KMS-11 (cell line): Measurements from ENCODE around the gene PHEX.

ENCODE experiments used
- H2AFZ ChIP-seq: fragments of 200-600 bp; sonication (generic); 2 replicates; pipeline ENCODE4 v1.6.1; 2016; ENCODE audit warnings: antibody characterized with exemption, mixed run types, low read depth
- H3K27ac ChIP-seq: fragments of 200-600 bp; sonication (generic); 2 replicates; pipeline ENCODE4 v1.6.1; 2016; ENCODE audit warnings: mild to moderate bottlenecking, mixed run types
- H3K27me3 ChIP-seq: fragments of 200-600 bp; sonication (generic); 2 replicates; pipeline ENCODE4 v1.6.1; 2017; ENCODE audit warnings: mild to moderate bottlenecking, low read depth, mixed run types, moderate library complexity; ENCODE audit not compliant: insufficient read depth
- H3K36me3 ChIP-seq: fragments of 200-600 bp; sonication (generic); 2 replicates; pipeline ENCODE4 v1.6.1; 2017; ENCODE audit warnings: mild to moderate bottlenecking, mixed run types; ENCODE audit not compliant: insufficient read depth
- H3K4me1 ChIP-seq: fragments of 200-600 bp; sonication (generic); 2 replicates; pipeline ENCODE4 v1.6.1; 2016; ENCODE audit warnings: mild to moderate bottlenecking, low read depth, mixed run types; ENCODE audit not compliant: poor library complexity, severe bottlenecking
- H3K4me2 ChIP-seq: fragments of 200-600 bp; sonication (generic); 2 replicates; pipeline ENCODE4 v1.7.0; 2016; ENCODE audit warnings: mild to moderate bottlenecking, mixed run types
- H3K4me3 ChIP-seq: fragments of 200-600 bp; sonication (generic); IDR thresholded peaks from 2 replicates; pipeline ENCODE4 v1.6.1; 2017; ENCODE audit warnings: low read depth, low read length, mixed read lengths; ENCODE audit not compliant: insufficient read depth
- H3K79me2 ChIP-seq: fragments of 200-600 bp; sonication (generic); 2 replicates; pipeline ENCODE4 v1.6.1; 2016; ENCODE audit warnings: low read depth, mixed run types; ENCODE audit not compliant: insufficient read depth
- H3K9ac ChIP-seq: fragments of 200-600 bp; sonication (generic); 2 replicates; pipeline ENCODE4 v1.6.1; 2016; ENCODE audit warnings: mild to moderate bottlenecking, mixed run types
- H4K20me1 ChIP-seq: fragments of 200-600 bp; sonication (generic); 2 replicates; pipeline ENCODE4 v1.6.1; 2016; ENCODE audit warnings: mild to moderate bottlenecking, mixed run types; ENCODE audit not compliant: insufficient read depth
- TF ChIP-seq, protein P1 (sequence below): fragments of 200-600 bp; sonication (generic); conservative IDR thresholded peaks from 2 replicates; pipeline ENCODE4 v1.6.1; 2017; ENCODE audit warnings: low read depth, mild to moderate bottlenecking, antibody characterized with exemption, low read length, moderate library complexity, mixed read lengths

PHEX gene

DNA sequence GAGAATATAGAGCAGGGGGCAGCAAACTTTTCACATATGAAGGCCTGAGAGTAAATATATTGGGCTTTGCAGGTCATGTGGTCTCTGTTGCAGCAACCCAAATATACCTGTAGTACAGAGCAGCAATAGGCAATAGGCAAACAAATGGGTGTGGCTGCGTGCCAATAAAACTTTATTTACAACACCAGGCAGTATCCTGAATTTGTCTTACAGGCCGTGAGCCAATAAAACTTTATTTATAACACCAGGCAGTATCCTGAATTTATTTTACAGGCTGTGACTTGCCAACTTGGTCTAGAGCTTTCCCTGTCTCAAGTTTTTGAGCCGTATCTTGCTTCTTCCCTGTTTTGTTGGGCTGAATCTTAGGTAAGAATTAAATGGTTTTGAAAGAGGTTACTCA, 118.2 kb downstream of the PHEX start:
- H3K79me2 ChIP-seq, result no peaks in the 10 kb centered on the region
- H2AFZ ChIP-seq, result no peak overlapping the region
- H3K4me2 ChIP-seq, result no peak overlapping the region
- H3K4me1 ChIP-seq, result no peaks in the 10 kb centered on the region
- H3K27ac ChIP-seq, result no peak overlapping the region
- no peaks in the 10 kb centered on the region for H3K27me3 ChIP-seq
- H3K4me3 ChIP-seq, result no peak overlapping the region
- no peak overlapping the region for H3K9ac ChIP-seq
- TF ChIP-seq, protein P1, sequence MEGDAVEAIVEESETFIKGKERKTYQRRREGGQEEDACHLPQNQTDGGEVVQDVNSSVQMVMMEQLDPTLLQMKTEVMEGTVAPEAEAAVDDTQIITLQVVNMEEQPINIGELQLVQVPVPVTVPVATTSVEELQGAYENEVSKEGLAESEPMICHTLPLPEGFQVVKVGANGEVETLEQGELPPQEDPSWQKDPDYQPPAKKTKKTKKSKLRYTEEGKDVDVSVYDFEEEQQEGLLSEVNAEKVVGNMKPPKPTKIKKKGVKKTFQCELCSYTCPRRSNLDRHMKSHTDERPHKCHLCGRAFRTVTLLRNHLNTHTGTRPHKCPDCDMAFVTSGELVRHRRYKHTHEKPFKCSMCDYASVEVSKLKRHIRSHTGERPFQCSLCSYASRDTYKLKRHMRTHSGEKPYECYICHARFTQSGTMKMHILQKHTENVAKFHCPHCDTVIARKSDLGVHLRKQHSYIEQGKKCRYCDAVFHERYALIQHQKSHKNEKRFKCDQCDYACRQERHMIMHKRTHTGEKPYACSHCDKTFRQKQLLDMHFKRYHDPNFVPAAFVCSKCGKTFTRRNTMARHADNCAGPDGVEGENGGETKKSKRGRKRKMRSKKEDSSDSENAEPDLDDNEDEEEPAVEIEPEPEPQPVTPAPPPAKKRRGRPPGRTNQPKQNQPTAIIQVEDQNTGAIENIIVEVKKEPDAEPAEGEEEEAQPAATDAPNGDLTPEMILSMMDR, result no peak
- no peaks in the 10 kb centered on the region for H4K20me1 ChIP-seq
- no peaks in the 10 kb centered on the region for H3K36me3 ChIP-seq

DNA sequence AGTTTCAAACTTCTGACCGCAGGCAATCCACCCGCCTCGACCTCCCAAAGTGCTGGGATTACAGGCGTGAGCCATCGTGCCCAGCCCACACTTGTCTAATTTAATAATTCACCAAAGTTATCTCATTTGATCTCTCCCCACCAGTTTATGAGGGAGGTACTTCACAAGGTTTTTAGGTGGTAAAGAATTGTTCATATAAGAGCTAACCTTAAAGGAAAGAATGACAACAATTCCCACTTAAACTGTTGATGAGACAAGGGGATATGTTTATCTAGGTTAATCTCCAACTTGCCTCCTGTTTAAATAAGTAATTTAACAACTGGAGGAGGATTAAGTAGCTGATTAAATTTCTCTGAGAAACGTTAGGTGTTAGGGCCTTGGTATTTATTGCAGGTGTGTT, 123.0 kb downstream of the PHEX start:
- H3K27ac ChIP-seq, result no peak overlapping the region
- no peak overlapping the region for H3K4me2 ChIP-seq
- no peak overlapping the region for H3K4me3 ChIP-seq
- H2AFZ ChIP-seq, result no peak overlapping the region
- H4K20me1 ChIP-seq, result no peaks in the 10 kb centered on the region
- no peaks in the 10 kb centered on the region for H3K4me1 ChIP-seq
- no peaks in the 10 kb centered on the region for H3K79me2 ChIP-seq
- no peaks in the 10 kb centered on the region for H3K36me3 ChIP-seq
- no peaks in the 10 kb centered on the region for H3K27me3 ChIP-seq
- no peak overlapping the region for H3K9ac ChIP-seq
- TF ChIP-seq, protein P1, result no peak

DNA sequence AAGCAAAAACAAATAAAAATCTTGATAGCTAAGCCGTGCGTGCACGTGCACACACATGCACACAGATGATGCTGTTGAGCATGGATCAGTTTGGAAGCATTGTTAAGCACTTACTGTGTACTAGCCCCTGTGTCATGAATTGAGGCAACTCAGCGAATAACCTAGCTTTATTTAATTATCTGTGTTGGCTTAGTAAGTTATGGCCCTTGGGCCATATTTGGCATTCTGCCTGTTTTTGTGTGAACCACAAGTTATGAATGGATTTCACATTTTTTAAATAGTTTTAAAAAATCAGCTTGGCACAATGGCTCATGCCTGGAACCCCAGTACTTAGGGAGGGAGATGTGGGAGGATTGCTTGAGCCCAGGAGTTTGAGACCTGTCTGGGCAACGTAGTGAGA, 126.9 kb downstream of the PHEX start:
- Histone ChIP-seq H3K4me2 (no peak overlapping the region), H3K4me3 (no peak overlapping the region), H3K79me2 (no peaks in the 10 kb centered on the region), H3K9ac (no peak overlapping the region), H3K4me1 (no peaks in the 10 kb centered on the region), H3K27me3 (no peaks in the 10 kb centered on the region), H3K36me3 (no peaks in the 10 kb centered on the region), H4K20me1 (no peaks in the 10 kb centered on the region), H2AFZ (no peak overlapping the region), H3K27ac (no peak overlapping the region)
- TF ChIP-seq, protein P1, result no peak

DNA sequence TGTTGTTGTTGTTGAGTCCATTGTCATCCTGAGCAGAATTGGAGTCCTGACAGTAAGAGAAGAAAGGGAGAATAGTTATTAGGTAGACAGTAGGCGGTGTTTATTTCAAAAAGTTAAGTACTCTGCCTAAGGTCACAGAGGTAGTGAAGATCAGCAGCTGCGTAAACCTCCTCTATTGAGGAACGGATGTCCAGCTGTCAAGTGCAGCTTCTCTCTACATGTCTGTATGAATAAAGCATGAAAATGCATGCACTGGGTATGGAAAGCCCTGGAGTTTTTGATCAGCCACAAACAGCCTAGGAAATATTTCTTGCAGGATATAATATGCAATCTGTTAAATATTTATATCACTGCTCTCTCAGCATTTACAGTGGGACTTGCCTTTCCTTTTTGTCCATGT, 131.2 kb downstream of the PHEX start:
- Histone ChIP-seq H3K27me3 (no peaks in the 10 kb centered on the region), H3K27ac (no peak overlapping the region), H2AFZ (no peak overlapping the region), H3K9ac (no peak overlapping the region), H3K4me3 (no peak overlapping the region), H4K20me1 (no peaks in the 10 kb centered on the region), H3K79me2 (no peaks in the 10 kb centered on the region), H3K4me1 (no peaks in the 10 kb centered on the region), H3K4me2 (no peak overlapping the region), H3K36me3 (no peaks in the 10 kb centered on the region)
- TF ChIP-seq, protein P1, result no peak
